CD4-positive, alpha-beta T cell treated with Interleukin-4 for 1 hour (primary cell): ENCODE measurements around the gene LRRIQ1.

Source experiments
- DNase-seq, 2 donors: peaks; one replicate each; pipeline ENCODE4 v3.0.0-alpha.2; 2020 to 2022

Gene LRRIQ1

GRCh38 chr12:85281636-85282312 is 245.6 kb downstream of the LRRIQ1 start:
- DNase-seq = no peak

GRCh38 chr12:85283560-85283959 is 247.4 kb downstream of the LRRIQ1 start:
- DNase-seq = no peak
